ENCODE measurements around the gene ZSCAN1.

Gene ZSCAN1

GRCh38 chr19:58093071-58093470 is 59.2 kb downstream of the ZSCAN1 start:
- H3K36me3 ChIP-seq (ENCODE audit: control insufficient read depth, insufficient read depth, low read length) = peaks cover 4% of the 10 kb centered on the region; the same call in 1 of the 2 replicates
- no peak overlapping the region for H3K4me3 ChIP-seq (ENCODE audit: low read length)
- H3K27ac ChIP-seq (ENCODE audit: low read length) = no peak overlapping the region
- WGBS (ENCODE audit: insufficient coverage, insufficient read length) = no CpG with 5 or more reads among the region's 7 CpGs
- H3K27me3 ChIP-seq (ENCODE audit: control insufficient read depth, insufficient read depth, low read length) = no peaks in the 10 kb centered on the region
- no peaks in the 10 kb centered on the region for H3K9me3 ChIP-seq (ENCODE audit: control insufficient read depth, insufficient read depth, low read length)
- no peak for DNase-seq (ENCODE audit: low read depth, low spot score)
- no peaks in the 10 kb centered on the region for H3K4me1 ChIP-seq (ENCODE audit: control insufficient read depth, insufficient read depth, low read length)

DNA sequence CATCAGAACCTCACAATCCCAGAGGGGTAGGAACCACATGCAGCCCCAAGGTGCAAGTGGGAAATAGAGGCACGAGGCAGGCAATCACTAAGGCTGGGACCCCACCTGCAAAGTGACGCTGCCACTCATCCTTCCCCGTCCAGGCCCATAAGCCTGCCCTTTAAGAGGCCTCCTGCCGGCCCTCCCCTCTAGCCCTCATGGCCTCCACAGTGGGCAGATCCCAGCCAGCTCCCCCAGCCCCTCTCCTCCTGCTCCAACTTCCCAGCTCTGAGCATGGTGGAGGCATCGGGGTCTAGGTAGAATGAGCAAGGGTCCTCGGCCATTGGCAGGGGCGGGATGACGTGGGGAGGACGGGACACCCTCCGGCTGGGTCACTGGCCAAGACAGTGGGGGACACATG is 61.5 kb downstream of the ZSCAN1 start:
- H3K27me3 ChIP-seq (ENCODE audit: control insufficient read depth, insufficient read depth, low read length) = no peaks in the 10 kb centered on the region
- H3K4me1 ChIP-seq (ENCODE audit: control insufficient read depth, insufficient read depth, low read length) = no peaks in the 10 kb centered on the region; the same call in 1 of the 2 replicates
- H3K9me3 ChIP-seq (ENCODE audit: control insufficient read depth, insufficient read depth, low read length) = no peaks in the 10 kb centered on the region
- H3K36me3 ChIP-seq (ENCODE audit: control insufficient read depth, insufficient read depth, low read length) = no peaks in the 10 kb centered on the region
- no peak overlapping the region for H3K27ac ChIP-seq (ENCODE audit: low read length)
- no peak for DNase-seq (ENCODE audit: low read depth, low spot score)
- no peak overlapping the region for H3K4me3 ChIP-seq (ENCODE audit: low read length)
- WGBS (ENCODE audit: insufficient coverage, insufficient read length) = no CpG with 5 or more reads among the region's 10 CpGs

- Histone ChIP-seq H3K9me3 (ENCODE audit: control insufficient read depth, insufficient read depth, low read length) (no peaks in the 10 kb centered on the region; the same call in 1 of the 2 replicates), H3K4me1 (ENCODE audit: control insufficient read depth, insufficient read depth, low read length) (no peaks in the 10 kb centered on the region; the same call in 1 of the 2 replicates), H3K36me3 (ENCODE audit: control insufficient read depth, insufficient read depth, low read length) (no peaks in the 10 kb centered on the region), H3K4me3 (ENCODE audit: low read length) (no peak overlapping the region), H3K27ac (ENCODE audit: low read length) (no peak overlapping the region), H3K27me3 (ENCODE audit: control insufficient read depth, insufficient read depth, low read length) (no peaks in the 10 kb centered on the region)
- no peak for DNase-seq (ENCODE audit: low read depth, low spot score)
- WGBS (ENCODE audit: insufficient coverage, insufficient read length) = no CpG with 5 or more reads among the region's 13 CpGs
These were observed 63.1 kb downstream of the ZSCAN1 start for GRCh38 chr19:58096884-58097283.

DNA sequence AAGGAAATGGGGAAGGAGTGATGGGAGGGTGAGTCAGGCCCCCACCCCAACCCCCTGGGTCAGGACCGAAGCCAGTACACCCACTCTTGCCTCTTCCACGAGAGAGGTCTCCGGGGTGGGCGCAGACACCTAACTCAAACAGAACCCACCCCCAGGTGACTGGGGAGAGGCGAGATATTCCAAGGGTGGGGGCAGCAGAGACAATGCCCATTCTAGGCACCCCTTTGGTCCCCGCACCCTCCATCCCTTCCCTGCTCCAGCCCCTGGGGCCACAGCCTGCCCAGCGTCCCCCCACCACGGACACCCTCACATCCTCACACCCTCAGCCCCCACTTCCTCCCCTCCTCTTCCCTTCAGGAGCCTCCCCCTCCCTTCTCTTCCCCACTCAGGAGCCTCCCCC is 63.5 kb downstream of the ZSCAN1 start:
- WGBS (ENCODE audit: insufficient coverage, insufficient read length) = no CpG with 5 or more reads among the region's 8 CpGs
- H3K36me3 ChIP-seq (ENCODE audit: control insufficient read depth, insufficient read depth, low read length) = no peaks in the 10 kb centered on the region
- H3K4me3 ChIP-seq (ENCODE audit: low read length) = peak overlapping the region; percentile 93; the same call in 1 of the 2 replicates

GRCh38 chr19:58097781-58098681 is 64.2 kb downstream of the ZSCAN1 start, which contains the start of gene ZSCAN18:
TSS of gene ZSCAN18 (minus strand) at chr19:58098231. CDS start at chr19:58090267, 7,964 bp downstream.
- no peaks in the 10 kb centered on the region; the same call in 1 of the 2 replicates for H3K4me1 ChIP-seq (ENCODE audit: control insufficient read depth, insufficient read depth, low read length)
- no peaks in the 10 kb centered on the region for H3K27me3 ChIP-seq (ENCODE audit: control insufficient read depth, insufficient read depth, low read length)
- no peak within 1 kb of the TSS for H3K27ac ChIP-seq (ENCODE audit: low read length)
- H3K9me3 ChIP-seq (ENCODE audit: control insufficient read depth, insufficient read depth, low read length) = no peaks in the 10 kb centered on the region; the same call in 1 of the 2 replicates
- DNase-seq (ENCODE audit: low read depth, low spot score) = peak; percentile 94
- no CpG with 5 or more reads among the region's 67 CpGs for WGBS (ENCODE audit: insufficient coverage, insufficient read length)
- peak within 1 kb of the TSS; percentile 93 for H3K4me3 ChIP-seq (ENCODE audit: low read length)
- H3K36me3 ChIP-seq (ENCODE audit: control insufficient read depth, insufficient read depth, low read length) = no peaks in the 10 kb centered on the region

More for the DNA sequence above, 63.5 kb downstream of the ZSCAN1 start:
- H3K9me3 ChIP-seq (ENCODE audit: control insufficient read depth, insufficient read depth, low read length) = no peaks in the 10 kb centered on the region; the same call in 1 of the 2 replicates
- no peaks in the 10 kb centered on the region; the same call in 1 of the 2 replicates for H3K4me1 ChIP-seq (ENCODE audit: control insufficient read depth, insufficient read depth, low read length)
- DNase-seq (ENCODE audit: low read depth, low spot score) = no peak
- no peaks in the 10 kb centered on the region for H3K27me3 ChIP-seq (ENCODE audit: control insufficient read depth, insufficient read depth, low read length)
- no peak overlapping the region for H3K27ac ChIP-seq (ENCODE audit: low read length)

GRCh38 chr19:58098682-58098998 is 64.8 kb downstream of the ZSCAN1 start:
- no CpG with 5 or more reads among the region's 2 CpGs for WGBS (ENCODE audit: insufficient coverage, insufficient read length)
- no peak overlapping the region for H3K27ac ChIP-seq (ENCODE audit: low read length)
- H3K36me3 ChIP-seq (ENCODE audit: control insufficient read depth, insufficient read depth, low read length) = no peaks in the 10 kb centered on the region
- H3K4me1 ChIP-seq (ENCODE audit: control insufficient read depth, insufficient read depth, low read length) = no peaks in the 10 kb centered on the region; the same call in 1 of the 2 replicates
- no peak for DNase-seq (ENCODE audit: low read depth, low spot score)
- H3K4me3 ChIP-seq (ENCODE audit: low read length) = peak overlapping the region; percentile 14; the same call in 1 of the 2 replicates
- H3K27me3 ChIP-seq (ENCODE audit: control insufficient read depth, insufficient read depth, low read length) = no peaks in the 10 kb centered on the region
- H3K9me3 ChIP-seq (ENCODE audit: control insufficient read depth, insufficient read depth, low read length) = no peaks in the 10 kb centered on the region; the same call in 1 of the 2 replicates
